Stimulated activated CD8-positive, alpha-beta memory T cell treated with anti-CD3 and anti-CD28 coated beads, Interleukin-4, amount 100 ng/mL, for 1 hour (primary cell): ENCODE results near the gene AKR1C4.

Experiments
- DNase-seq, 2 donors: peaks; one replicate each; pipeline ENCODE4 v3.0.0-alpha.2; 2020; ENCODE audit warnings: low read depth in 2 of 2, low spot score in 1 of 2

The AKR1C4 gene

GRCh38 chr10:5265139-5265538, 68.5 kb downstream of the AKR1C4 start:
- DNase-seq = no peak

GRCh38 chr10:5266351-5266750, 69.7 kb downstream of the AKR1C4 start:
- no peak for DNase-seq

- no peak for DNase-seq
Measured at GRCh38 chr10:5266804-5267203, 70.2 kb downstream of the AKR1C4 start.

DNA sequence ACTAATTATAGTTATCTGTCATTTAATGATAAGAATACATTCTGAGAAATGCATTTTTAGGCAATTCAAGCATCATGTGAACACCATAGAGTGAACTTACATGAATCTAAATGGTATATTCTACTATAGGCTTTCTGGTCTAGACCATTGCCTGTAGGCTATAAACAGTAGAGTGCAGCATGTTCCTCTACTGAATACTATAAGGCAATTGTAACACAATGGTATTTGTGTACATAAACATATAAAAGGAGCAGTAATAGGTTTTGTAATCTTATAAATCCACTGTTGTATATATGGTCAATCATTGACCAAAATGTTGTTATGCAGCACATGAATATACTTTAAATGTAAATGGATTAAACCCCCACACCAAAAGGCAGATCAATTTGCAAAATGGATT, 71.6 kb downstream of the AKR1C4 start:
- DNase-seq = no peak
